BLaER1 (cell line): ENCODE data around the gene RNF25.
"Not testable (repeated sequence)": the region's sequence is repeated elsewhere in the genome, so short reads cannot be mapped to it uniquely, and the experiment has no call there.

ENCODE experiments used
- H3K27ac ChIP-seq: shearing (Covaris generic); formaldehyde crosslinking; 2 replicates; pipeline ENCODE4 v1.8.1; 2022
- H3K27me3 ChIP-seq: shearing (Covaris generic); formaldehyde crosslinking; 2 replicates; pipeline ENCODE4 v1.8.1; 2022
- H3K36me3 ChIP-seq: shearing (Covaris generic); formaldehyde crosslinking; 2 replicates; pipeline ENCODE4 v1.8.1; 2022
- H3K4me1 ChIP-seq: shearing (Covaris generic); formaldehyde crosslinking; 2 replicates; pipeline ENCODE4 v1.8.1; 2022
- H3K4me2 ChIP-seq: shearing (Covaris generic); formaldehyde crosslinking; 2 replicates; pipeline ENCODE4 v1.8.1; 2022
- H3K4me3 ChIP-seq: shearing (Covaris generic); formaldehyde crosslinking; 2 replicates; pipeline ENCODE4 v1.8.1; 2022
- H3K9ac ChIP-seq: shearing (Covaris generic); formaldehyde crosslinking; 2 replicates; pipeline ENCODE4 v1.8.1; 2022
- H3K9me3 ChIP-seq: shearing (Covaris generic); formaldehyde crosslinking; 2 replicates; pipeline ENCODE4 v1.8.1; 2022
- H4K20me1 ChIP-seq: shearing (Covaris generic); formaldehyde crosslinking; 2 replicates; pipeline ENCODE4 v1.8.1; 2022
- Cebpa-rat ChIP-seq: shearing (Covaris generic); IDR thresholded peaks from 2 replicates; pipeline ENCODE4 v1.8.1; 2022

The RNF25 gene

DNA sequence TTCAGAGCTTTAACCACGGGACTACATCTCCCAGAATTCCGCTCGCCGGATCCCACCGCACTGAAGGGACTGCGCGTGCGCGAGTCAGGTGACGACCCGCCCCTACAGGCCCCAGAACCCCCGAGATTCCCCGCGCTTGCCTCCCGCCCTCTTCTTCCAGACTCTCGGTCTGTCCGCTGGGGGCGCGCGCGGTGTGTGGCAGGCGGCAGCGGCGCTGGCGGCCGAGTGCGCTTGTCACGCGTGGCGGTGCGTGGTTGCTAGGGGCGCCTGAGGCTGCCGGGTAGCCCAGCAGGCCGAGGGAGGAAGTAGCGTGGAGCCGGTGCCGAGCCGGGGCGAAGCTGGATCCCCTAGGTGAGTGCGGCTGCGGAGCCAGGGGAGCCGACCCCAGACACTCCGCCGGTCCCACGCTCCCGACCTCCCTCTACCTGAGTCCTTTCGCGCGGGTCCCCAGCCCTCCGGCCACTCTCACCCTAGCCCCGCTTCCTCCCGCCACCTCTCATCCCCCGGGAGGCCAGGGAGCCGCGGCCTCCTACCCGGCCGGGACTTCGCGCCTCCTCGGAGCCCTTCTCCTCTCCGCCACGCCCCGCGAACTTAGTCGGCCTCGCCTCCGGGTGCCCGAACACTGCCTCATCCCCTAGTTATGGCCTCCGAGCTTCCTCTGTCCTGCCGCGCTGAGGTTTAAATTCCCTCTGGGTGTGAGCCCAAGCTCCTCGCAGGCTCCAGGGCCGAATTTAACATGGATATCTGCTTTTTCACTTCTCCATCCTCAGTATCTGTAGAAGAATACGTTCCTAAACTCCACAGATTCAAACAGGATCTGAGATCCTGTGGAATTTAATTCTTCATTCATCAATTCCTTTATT is 39.1 kb upstream of the RNF25 start, which contains the start of gene TTLL4:
Gene TTLL4 (plus strand): TSS at position 149 of the 863 bp plus-strand sequence. CDS start 26,842 bp downstream, outside the sequence.
- H3K27ac ChIP-seq, result peak within 1 kb of the TSS; percentile 86
- H4K20me1 ChIP-seq, result peaks cover 23% of the 10 kb centered on the region; the same call in 1 of the 2 replicates
- H3K4me2 ChIP-seq, result peak within 1 kb of the TSS; percentile 82
- peak within 1 kb of the TSS; percentile 99 for H3K4me3 ChIP-seq
- H3K36me3 ChIP-seq, result peaks cover 8% of the 10 kb centered on the region
- H3K4me1 ChIP-seq, result peaks cover 21% of the 10 kb centered on the region
- TF ChIP-seq Cebpa-rat, result no peak
- H3K27me3 ChIP-seq, result no peaks in the 10 kb centered on the region
- peak within 1 kb of the TSS; percentile 92 for H3K9ac ChIP-seq
- H3K9me3 ChIP-seq, result no peaks in the 10 kb centered on the region

DNA sequence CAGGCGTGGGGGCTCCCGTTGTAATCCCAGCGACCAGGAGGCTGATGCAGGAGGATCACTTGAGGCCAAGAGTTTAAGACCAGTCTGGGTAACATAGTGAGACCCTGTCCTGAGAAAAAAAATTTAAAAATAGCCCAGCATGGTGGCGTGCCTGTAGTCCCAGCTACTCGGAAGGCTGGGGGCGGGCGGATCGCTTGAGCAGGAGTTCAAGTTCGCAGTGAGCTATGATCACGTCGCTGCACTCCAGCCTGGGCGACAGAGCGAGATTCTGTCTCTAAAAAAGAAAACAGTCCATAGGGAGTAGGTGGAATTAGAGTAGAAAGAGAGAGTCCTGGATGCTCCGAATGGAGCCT is 38.5 kb upstream of the RNF25 start:
- H3K27me3 ChIP-seq, result no peaks in the 10 kb centered on the region
- peaks cover 2% of the 10 kb centered on the region for H3K36me3 ChIP-seq
- no peak overlapping the region for H3K27ac ChIP-seq
- H3K4me2 ChIP-seq, result peak overlapping the region; percentile 82
- no peak overlapping the region for H3K9ac ChIP-seq
- peaks cover 18% of the 10 kb centered on the region; the same call in 1 of the 2 replicates for H4K20me1 ChIP-seq
- H3K4me1 ChIP-seq, result peaks cover 21% of the 10 kb centered on the region
- peak overlapping the region; percentile 99; the same call in 1 of the 2 replicates for H3K4me3 ChIP-seq
- no peaks in the 10 kb centered on the region for H3K9me3 ChIP-seq
- no peak for TF ChIP-seq Cebpa-rat

DNA sequence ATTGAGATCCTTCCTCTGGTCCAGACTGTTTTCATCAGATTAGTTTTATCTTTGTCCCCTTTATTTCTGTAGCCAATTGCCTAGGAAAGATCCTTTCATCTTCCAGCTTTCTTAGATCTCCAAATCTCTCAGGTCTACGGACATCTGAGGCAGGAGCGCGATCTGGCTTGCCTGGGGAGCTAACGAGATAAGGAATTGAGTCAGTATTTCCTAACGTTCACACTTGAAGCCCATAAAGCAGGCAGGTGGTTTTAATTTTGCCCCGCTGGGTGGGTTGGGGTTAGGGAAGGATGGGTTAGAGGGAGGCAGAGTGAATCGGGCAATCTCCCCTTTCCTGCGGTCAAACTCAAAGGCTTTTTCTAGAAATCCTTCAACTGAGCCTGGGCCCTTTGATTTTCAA is 38.1 kb upstream of the RNF25 start:
- Histone ChIP-seq H3K4me3 (no peak overlapping the region), H3K27ac (no peak overlapping the region), H4K20me1 (peaks cover 17% of the 10 kb centered on the region; the same call in 1 of the 2 replicates), H3K27me3 (no peaks in the 10 kb centered on the region), H3K4me1 (peaks cover 21% of the 10 kb centered on the region), H3K9ac (no peak overlapping the region), H3K36me3 (no peaks in the 10 kb centered on the region), H3K4me2 (no peak overlapping the region), H3K9me3 (no peaks in the 10 kb centered on the region)
- no peak for TF ChIP-seq Cebpa-rat

DNA sequence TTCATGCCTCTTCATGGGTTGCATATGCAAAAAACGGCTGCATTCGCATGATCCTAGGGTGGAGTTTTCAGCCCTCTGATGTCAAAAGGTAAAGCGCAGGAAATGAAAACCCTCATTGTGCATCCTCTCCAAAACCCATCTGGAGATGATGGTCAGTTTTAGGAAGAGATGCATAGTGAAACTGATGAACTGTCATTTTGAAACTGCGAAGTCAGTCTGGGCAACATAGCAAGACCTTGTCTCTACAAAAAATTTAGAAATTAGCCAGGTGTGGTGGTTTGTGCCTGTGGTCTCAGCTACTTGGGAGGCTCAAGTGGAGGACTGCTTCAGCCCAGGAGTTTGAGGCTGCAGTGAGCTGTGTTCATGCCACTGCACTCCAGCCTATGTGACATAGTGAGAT is 36.3 kb upstream of the RNF25 start:
- Histone ChIP-seq H3K4me3 (no peak overlapping the region), H3K9ac (no peak overlapping the region), H3K4me1 (peaks cover 15% of the 10 kb centered on the region), H3K9me3 (no peaks in the 10 kb centered on the region), H4K20me1 (peaks cover 4% of the 10 kb centered on the region; the same call in 1 of the 2 replicates), H3K36me3 (no peaks in the 10 kb centered on the region), H3K4me2 (no peak overlapping the region), H3K27me3 (no peaks in the 10 kb centered on the region), H3K27ac (no peak overlapping the region)
- TF ChIP-seq Cebpa-rat, result no peak

DNA sequence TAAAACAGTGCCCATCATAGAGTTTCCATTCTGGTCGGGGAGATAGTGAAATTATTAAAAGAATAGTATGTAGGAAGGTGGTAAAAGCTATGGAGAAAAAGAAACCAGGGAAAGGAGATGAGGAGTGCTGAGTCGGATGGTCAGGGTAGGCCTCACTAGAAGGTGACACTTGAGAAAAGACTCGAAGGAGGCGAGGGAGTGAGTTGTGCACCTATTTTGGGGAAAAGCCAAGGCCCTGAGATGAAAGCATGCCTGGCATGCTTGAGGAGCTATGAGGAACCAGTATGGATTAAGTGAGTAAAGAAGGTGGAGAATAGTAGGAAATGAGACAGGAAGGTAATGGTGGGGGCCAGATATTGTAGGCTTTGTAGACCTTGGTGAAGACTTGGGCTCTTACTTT is 31.5 kb upstream of the RNF25 start:
- no peak for TF ChIP-seq Cebpa-rat
- Histone ChIP-seq H3K9me3 (no peaks in the 10 kb centered on the region), H3K4me1 (no peaks in the 10 kb centered on the region), H3K27ac (no peak overlapping the region), H3K4me2 (no peak overlapping the region), H4K20me1 (no peaks in the 10 kb centered on the region), H3K4me3 (no peak overlapping the region), H3K27me3 (no peaks in the 10 kb centered on the region), H3K9ac (no peak overlapping the region), H3K36me3 (no peaks in the 10 kb centered on the region)

DNA sequence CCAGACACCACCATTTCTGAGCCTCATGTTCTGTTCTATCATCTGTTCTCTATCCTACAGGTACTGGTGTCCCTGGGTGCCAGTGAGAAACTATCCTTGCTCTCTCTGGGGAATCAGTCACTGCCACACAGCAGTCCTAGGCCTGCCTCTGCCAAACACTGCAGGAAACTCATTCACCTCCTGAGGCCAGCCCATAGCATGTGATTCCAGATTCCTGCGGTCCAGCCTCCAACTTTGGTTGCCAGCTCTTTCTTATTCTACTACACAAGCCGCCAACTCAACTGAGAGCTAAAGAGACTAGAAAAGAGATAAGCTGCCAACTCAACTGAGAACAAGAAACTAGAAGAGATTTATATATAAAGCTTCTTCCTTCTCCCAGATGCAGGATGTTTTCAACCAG is 30.0 kb upstream of the RNF25 start:
- no peaks in the 10 kb centered on the region for H3K9me3 ChIP-seq
- no peaks in the 10 kb centered on the region for H3K4me1 ChIP-seq
- no peak overlapping the region for H3K4me2 ChIP-seq
- H3K27ac ChIP-seq, result no peak overlapping the region
- TF ChIP-seq Cebpa-rat, result no peak
- no peaks in the 10 kb centered on the region for H4K20me1 ChIP-seq
- no peak overlapping the region for H3K9ac ChIP-seq
- H3K4me3 ChIP-seq, result no peak overlapping the region
- H3K36me3 ChIP-seq, result no peaks in the 10 kb centered on the region
- H3K27me3 ChIP-seq, result no peaks in the 10 kb centered on the region

DNA sequence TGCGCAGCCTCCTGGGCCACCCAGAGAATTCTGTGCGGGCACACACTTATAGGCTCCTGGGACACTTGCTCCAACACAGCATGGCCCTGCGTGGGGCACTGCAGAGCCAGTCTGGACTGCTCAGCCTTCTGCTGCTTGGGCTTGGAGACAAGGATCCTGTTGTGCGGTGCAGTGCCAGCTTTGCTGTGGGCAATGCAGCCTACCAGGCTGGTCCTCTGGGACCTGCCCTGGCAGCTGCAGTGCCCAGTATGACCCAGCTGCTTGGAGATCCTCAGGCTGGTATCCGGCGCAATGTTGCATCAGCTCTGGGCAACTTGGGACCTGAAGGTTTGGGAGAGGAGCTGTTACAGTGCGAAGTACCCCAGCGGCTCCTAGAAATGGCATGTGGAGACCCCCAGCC is 27.1 kb upstream of the RNF25 start:
- Histone ChIP-seq H3K4me2 (no peak overlapping the region), H4K20me1 (no peaks in the 10 kb centered on the region), H3K9ac (no peak overlapping the region), H3K4me1 (no peaks in the 10 kb centered on the region), H3K9me3 (no peaks in the 10 kb centered on the region), H3K27ac (no peak overlapping the region), H3K4me3 (no peak overlapping the region), H3K27me3 (no peaks in the 10 kb centered on the region), H3K36me3 (peaks cover 9% of the 10 kb centered on the region; the same call in 1 of the 2 replicates)
- TF ChIP-seq Cebpa-rat, result no peak

DNA sequence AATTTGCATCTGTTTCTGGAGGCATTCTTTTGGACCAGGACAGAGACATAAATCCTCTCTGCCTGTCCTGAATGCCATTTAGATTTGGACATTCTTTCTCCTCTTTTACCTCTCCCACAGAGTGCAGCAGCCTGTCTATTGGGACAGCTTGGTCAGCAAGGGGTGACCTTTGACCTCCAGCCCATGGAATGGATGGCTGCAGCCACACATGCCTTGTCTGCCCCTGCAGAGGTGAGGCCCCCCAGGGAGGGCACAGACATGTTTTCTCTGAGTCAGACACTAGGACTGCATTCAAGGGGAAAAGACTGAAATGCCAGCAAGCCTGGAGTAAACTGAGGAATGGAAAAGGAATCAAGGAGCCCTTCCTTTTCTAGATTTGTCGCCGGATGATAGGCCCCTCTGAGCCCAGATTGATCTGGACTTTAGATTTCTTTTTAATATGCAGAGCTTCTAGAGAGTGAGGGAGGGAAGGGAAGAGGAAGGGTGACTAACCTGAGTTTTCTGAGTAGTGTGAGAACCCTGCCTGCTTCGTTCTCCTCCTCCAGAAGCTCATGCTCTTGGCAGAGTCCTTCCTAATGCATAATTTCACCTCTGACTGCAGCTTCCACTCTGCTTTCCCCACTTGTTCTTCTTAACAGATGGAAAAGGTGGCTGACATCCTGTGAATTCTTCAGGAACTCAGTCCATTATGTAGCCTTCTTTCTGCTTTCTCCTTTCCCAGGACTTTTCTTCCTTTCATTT is 22.8 kb upstream of the RNF25 start:
- Histone ChIP-seq H3K27me3 (no peaks in the 10 kb centered on the region), H3K27ac (no peak overlapping the region), H4K20me1 (no peaks in the 10 kb centered on the region), H3K9me3 (no peaks in the 10 kb centered on the region), H3K4me3 (no peak overlapping the region), H3K4me1 (no peaks in the 10 kb centered on the region), H3K36me3 (peaks cover 20% of the 10 kb centered on the region; the same call in 1 of the 2 replicates), H3K4me2 (no peak overlapping the region), H3K9ac (no peak overlapping the region)
- TF ChIP-seq Cebpa-rat, result no peak

DNA sequence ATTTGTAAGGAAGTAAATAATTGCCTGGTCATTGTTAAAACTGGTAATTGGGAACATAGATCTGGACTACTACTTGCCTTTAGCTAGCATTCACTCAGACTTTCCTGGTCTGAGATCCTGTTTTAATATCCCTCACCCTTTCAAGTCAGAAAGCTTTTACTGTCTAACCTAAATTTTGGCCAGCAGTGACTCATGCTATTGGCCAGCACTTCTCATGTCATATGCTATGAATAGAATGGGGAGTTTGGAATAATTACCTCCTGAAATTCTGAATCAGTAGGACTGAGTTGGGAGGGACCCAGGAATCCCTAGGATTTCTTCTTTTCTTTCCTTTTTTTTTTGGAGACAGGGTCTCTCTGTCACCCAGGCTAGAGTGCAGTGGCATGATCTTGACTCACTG is 19.4 kb upstream of the RNF25 start:
- no peaks in the 10 kb centered on the region for H3K4me1 ChIP-seq
- H4K20me1 ChIP-seq, result no peaks in the 10 kb centered on the region
- H3K4me3 ChIP-seq, result no peak overlapping the region
- no peaks in the 10 kb centered on the region for H3K27me3 ChIP-seq
- H3K27ac ChIP-seq, result no peak overlapping the region
- peaks cover 20% of the 10 kb centered on the region; the same call in 1 of the 2 replicates for H3K36me3 ChIP-seq
- no peak overlapping the region for H3K4me2 ChIP-seq
- no peaks in the 10 kb centered on the region for H3K9me3 ChIP-seq
- TF ChIP-seq Cebpa-rat, result no peak
- H3K9ac ChIP-seq, result no peak overlapping the region

DNA sequence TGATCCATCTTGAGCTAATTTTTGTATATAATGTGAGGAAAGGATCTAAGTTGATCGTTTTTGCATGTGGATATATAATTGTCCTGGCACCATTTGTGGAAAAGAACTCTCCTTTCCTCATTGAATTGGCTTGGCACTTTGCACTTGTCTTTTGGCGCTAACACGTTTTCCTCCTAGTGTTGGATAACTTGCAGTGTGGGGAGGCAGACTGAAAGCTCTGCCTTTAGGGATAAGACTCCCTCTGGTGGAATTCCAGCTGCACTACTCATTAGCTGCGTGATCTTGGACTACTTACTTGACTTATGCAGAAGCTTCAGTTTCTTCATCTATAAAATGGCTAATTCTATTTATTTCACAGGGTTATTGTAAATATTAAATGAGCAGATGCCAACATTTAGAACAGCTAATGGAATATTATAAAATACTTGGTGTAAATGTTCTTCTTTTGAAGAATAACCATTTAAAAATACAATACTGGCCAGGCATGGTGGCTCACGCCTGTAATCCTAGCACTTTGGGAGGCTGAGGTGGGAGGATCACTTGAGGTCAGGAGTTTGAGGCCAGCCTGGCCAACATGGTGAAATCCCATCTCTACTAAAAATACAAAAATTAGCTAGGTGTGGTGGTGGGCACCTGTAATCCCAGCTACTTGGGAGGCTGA is 15.7 kb upstream of the RNF25 start:
- H3K9ac ChIP-seq, H3K27ac ChIP-seq, H3K4me2 ChIP-seq, H4K20me1 ChIP-seq, H3K27me3 ChIP-seq, H3K4me3 ChIP-seq, H3K36me3 ChIP-seq, H3K4me1 ChIP-seq, H3K9me3 ChIP-seq: not testable (repeated sequence)
